ENCODE measurements around the gene HBA2.
"Not testable (repeated sequence)": the region's sequence is repeated elsewhere in the genome, so short reads cannot be mapped to it uniquely, and the experiment has no call there.

The HBA2 gene

GRCh38 chr16:172374-172941 lies at the start of gene HBA2:
TSS of gene HBA2 (plus strand) at chr16:172876. CDS start at chr16:172913, 37 bp downstream.
- DNase-seq (ENCODE audit: low read depth), result not testable (repeated sequence)

- not testable (repeated sequence) for DNase-seq (ENCODE audit: low read depth)
Observed at GRCh38 chr16:123558-124350, 48.9 kb upstream of the HBA2 start.

GRCh38 chr16:125011-125410 lies 47.7 kb upstream of the HBA2 start:
- DNase-seq (ENCODE audit: low read depth), result no peak

GRCh38 chr16:129075-129474 lies 43.6 kb upstream of the HBA2 start:
- no peak for DNase-seq (ENCODE audit: low read depth)

DNA sequence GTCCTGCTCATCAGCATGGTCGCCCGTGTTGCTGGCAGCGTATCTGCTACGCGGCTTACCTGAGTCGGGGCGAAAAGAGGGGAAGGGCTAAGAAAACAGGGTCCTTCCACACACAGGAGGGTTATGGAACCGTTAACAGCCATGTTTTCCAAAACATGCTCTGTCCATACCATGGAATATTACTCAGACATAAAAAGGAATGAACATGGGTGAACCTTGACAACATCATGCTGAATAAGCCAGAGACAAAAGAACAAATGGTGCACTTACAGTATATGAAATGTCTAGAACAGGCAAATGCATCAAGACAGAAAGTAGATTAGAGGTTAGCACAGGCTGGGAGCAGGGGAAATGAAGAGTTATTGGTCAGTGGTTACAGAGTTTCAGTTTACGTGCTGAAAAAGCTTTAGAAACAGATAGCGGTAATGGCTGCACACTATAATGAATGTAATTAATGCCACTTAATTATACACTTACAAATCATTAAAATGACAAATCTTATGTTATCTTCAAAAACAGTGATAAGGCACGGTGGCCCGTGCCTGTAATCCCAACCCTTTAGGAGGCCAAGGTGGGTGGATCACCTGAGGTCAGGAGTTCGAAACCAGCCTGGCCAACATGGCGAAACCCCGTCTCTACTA lies 42.0 kb upstream of the HBA2 start:
- no peak for DNase-seq (ENCODE audit: low read depth)

GRCh38 chr16:132120-132519 lies 40.6 kb upstream of the HBA2 start:
- no peak for DNase-seq (ENCODE audit: low read depth)

GRCh38 chr16:133716-134115 lies 39.0 kb upstream of the HBA2 start:
- no peak for DNase-seq (ENCODE audit: low read depth)

DNA sequence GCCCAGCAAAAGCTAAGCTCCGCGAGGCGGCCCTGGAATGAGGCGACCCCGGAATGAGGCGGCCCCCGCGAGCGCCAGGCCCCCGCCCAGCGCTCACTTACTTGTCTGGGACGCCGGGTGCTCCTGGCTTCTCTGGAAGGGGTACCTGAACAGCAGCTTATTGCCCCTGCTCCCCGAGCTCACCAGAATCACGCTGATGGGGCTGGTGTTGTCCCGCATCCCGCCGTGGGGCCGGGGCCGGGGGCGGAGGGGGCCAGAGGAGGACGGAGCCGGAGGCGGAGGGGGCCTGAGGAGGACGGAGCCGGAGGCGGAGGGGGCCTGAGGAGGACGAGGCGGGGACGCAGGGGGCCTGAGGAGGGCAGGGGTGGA lies 34.6 kb upstream of the HBA2 start:
- DNase-seq (ENCODE audit: low read depth), result no peak

DNA sequence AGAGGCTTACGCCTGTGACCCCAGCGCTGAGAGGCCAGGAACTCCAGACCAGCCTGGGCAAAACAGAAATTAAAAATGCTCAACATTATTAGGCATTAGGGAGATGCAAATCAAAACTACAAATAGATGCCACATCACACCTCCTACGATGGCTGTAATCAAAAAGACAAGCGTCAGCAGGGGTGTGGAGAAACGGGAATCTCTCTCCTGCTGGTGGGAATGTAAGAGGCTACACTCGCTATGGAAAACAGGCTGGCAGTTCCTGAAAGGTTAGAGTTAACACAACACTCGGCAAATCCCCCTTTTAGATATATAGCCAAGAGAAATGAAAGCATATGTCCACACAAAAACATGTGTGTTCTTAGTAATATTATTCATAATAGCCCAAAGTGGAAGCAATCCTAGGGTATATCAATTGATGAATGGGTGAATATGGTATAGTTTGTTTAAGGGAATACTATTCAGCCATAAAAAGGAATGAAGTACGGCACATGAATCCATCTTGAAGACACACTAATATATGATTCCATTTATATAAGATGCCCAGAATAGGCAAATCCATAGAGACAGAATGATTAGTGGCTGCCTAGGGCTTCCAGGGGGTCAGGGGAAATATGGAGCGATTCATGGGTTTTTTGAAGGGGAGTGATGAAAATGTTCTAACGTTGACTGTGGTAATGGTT lies 32.4 kb upstream of the HBA2 start:
- no peak for DNase-seq (ENCODE audit: low read depth)

DNA sequence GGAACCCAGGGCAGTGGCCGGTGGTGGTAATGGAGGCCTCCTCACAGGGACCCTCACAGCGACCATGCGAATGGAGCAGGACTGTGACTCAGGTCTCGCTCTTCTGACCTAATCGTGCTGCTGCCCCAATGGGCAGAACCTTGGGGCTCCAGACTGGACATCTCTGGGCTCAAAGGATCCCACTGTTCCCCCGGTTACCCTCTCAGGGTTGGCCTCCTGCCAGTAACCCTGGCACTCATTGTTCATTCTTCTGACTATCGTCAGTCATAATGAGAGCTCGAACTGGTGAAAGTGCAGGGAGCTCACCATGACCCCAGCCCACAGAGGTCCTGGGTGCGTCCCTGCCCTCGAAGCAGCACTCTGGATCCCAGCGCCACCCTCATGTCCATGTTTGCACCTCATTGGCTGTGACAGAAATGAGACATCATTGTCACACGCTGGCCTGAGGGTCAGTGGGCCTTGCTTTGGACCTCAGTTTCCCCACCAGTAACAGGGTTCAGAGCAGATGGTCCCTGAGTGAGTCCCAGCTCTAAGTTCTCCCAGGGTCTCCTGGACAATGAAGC lies 30.2 kb upstream of the HBA2 start:
- DNase-seq (ENCODE audit: low read depth), result no peak

DNA sequence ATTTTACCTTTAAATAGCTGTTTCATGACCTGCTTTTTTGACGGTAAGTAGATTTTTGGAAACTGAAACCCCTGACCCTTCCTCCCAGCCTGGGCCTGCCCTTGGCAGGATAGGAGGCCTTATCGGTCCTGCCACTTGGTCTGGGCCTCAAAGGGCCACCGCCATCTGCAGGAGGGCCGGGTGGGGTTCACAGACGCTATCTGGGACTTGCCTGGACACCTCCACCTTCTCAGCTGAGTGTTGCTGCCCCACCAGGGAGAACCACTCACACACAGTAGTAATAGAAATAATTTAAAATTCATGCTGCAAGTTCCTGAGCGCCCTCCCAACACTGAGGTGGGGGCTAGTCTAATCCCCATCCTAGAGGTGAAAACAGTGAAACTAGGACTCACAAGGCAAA lies 29.6 kb upstream of the HBA2 start:
- no peak for DNase-seq (ENCODE audit: low read depth)

- DNase-seq (ENCODE audit: low read depth), result no peak
Observed at GRCh38 chr16:143456-143855, 29.2 kb upstream of the HBA2 start.

DNA sequence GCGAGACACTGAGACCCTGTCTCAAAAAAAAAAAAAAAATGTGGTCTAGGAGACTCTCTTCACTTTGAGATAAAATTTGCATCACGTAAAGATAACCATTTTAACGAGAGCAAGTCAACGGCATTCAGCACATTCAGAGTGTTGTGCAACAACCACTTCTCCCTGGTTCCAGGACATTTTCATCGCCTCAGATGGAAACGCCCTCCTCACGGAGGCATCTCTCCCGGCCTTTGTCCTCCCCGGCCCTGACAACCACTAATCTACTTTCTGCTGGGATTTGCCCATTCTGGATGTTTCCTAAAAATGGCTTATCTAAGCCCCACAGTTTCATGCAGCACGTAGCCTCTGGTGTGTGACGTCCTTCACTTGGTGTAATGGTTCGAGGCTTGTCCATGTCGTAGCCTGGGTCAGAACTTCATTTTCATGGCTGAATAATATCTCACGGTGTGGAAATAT lies 27.9 kb upstream of the HBA2 start:
- DNase-seq (ENCODE audit: low read depth), result no peak

DNA sequence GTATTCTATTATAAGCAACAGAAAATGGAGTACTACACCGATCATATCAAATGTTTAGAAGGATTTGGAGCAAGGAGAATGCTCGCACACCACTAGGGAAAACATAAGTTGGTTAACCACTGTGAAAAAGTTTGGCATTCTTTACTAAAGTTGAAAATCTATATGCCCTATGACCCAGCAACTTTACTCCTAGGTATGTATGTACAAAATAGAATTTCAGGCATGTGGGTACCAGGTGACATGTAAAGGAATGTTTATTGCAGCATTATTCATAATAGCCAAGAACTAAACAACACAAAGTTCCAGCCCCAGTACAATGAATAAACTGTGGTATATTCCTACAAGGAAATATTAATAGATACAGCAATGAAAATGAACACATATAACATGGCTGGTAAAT lies 26.0 kb upstream of the HBA2 start:
- DNase-seq (ENCODE audit: low read depth), result no peak

GRCh38 chr16:149024-149660 lies 23.5 kb upstream of the HBA2 start:
- DNase-seq (ENCODE audit: low read depth), result no peak

DNA sequence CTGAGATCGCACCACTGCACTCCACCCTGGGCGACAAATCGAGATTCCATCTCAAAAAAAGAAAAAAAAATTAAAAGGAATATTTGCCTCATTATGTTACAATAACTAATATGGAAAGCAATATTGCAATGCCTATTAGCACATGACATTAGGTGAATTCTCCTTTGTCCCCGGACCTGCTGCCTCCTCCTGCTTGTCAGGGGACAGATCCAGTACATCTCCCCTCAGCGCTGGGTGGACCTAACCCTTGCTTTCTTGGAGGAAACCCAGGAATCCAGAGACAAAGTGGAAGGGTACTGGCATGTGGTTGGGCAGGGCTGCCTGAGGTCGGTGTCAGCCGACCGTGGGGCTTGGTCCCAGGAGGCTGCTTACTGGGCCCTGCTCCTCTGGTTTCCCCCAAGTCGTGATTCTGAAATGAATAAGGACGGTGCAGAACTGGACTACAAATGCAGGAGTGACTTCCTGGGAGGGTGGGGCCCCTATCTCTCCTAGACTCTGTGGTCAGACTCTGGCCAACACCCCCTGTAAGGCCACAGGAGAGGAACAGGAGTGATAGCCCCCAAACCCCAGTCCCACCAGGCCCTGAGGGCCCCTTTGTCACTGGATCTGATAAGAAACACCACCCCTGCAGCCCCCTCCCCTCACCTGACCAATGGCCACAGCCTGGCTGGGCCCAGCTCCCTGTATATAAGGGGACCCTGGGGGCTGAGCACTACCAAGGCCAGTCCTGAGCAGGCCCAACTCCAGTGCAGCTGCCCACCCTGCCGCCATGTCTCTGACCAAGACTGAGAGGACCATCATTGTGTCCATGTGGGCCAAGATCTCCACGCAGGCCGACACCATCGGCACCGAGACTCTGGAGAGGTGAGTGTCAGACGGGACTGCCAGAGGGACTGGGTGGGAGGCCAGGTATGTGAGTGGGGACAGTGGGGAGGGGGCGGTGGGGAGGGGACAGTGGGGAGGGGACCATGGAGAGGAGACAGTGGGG lies 20.2 kb upstream of the HBA2 start, which contains the start of gene HBZ:
Gene HBZ (plus strand): TSS at position 504 of the 988 bp plus-strand sequence. CDS start 266 bp downstream, at position 770.
- no peak for DNase-seq (ENCODE audit: low read depth)

- DNase-seq (ENCODE audit: low read depth), result not testable (repeated sequence)
Observed at GRCh38 chr16:153129-153521, 19.6 kb upstream of the HBA2 start.

- DNase-seq (ENCODE audit: low read depth), result not testable (repeated sequence)
Observed at GRCh38 chr16:153550-154216, 19.0 kb upstream of the HBA2 start.

GRCh38 chr16:154217-155030 lies 18.3 kb upstream of the HBA2 start:
- DNase-seq (ENCODE audit: low read depth), result no peak
